HG02840 (cell line): ENCODE measurements around the gene RAP1GDS1.
"Not testable (repeated sequence)": the region's sequence is repeated elsewhere in the genome, so short reads cannot be mapped to it uniquely, and the experiment has no call there.

ENCODE experiments used
- ATAC-seq: cut with Tn5 transposase; IDR thresholded peaks from one replicate; pipeline ENCODE4 v1.9.1; 2021; ENCODE audit warnings: mild to moderate bottlenecking, moderate library complexity, moderate number of reproducible peaks; ENCODE audit not compliant: unreplicated experiment, low FRiP score

The RAP1GDS1 gene

DNA sequence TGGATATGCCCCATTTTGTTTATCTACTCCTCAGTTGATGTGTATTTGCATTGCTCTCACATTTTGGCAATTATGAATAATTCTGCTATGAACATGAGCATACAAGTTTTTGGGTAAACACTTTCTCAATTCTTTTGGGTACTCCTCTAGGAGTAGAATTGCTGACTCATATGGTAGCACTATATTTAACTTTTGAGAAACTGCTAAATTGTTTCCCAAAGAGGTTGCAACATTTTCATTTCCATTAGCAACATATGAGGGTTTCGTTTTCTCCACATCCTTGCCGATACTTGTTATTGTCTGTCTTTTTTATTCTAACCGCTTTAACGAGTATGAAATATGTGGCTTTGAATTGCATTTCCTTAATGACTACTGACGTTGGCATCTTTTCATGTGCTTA lies 211.9 kb downstream of the RAP1GDS1 start:
- ATAC-seq, result no peak

DNA sequence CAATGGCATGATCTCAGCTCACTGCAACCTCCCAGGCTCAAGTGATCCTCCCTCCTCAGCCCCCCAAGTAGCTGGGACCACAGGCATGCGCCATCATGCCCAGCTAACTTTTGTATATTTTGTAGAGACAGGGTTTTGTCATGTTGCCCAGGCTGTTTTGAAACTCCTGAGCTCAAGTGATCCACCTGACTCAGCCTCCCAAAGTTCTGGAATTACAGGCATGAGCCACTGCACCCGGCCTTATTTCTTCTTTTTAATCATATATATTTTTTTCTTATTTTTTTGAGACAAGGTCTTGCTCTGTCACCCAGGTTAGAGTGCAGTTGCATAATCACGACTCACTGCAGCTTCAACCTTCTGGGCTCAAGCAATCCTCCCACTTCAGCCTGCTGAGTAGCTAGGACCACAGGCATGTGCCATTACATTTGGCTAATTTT lies 213.2 kb downstream of the RAP1GDS1 start:
- no peak for ATAC-seq

DNA sequence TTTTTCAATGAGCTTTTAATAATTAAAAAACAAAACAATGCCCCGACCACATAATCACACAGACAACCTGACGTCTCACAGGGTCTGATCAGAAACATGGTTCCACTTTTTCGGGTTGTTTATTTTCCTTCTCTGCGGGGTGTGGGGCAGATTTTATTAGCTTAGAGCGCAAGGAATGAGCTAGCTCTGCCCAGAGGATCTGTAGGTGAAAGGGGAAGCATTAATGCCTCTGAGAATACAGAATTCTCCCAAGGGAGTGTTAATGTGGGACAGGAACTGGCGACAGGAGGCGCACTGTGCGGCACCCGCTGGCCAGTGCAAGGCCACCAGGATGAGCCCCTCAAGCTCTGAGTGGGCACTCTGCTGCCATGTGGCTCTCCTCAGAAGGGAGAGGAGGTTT lies 215.7 kb downstream of the RAP1GDS1 start:
- ATAC-seq, result no peak

DNA sequence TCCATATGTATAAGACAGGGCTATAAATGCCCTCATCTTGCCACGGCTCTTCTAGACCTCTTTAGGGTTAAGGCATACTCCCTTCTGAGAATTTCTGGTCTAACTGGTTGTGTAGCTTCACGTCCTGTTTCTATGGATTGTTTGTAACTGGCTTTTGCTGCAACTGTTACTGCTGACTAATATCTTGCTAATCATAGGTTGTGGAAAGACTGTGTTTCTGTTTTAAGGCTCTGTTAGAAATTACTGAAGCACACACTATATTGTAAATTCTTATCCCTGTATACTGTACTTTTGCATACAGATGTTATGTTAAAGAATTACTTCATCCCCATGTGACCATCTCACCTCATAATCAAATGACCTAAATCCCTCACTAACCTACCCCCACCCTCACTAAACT lies 218.4 kb downstream of the RAP1GDS1 start:
- not testable (repeated sequence) for ATAC-seq

DNA sequence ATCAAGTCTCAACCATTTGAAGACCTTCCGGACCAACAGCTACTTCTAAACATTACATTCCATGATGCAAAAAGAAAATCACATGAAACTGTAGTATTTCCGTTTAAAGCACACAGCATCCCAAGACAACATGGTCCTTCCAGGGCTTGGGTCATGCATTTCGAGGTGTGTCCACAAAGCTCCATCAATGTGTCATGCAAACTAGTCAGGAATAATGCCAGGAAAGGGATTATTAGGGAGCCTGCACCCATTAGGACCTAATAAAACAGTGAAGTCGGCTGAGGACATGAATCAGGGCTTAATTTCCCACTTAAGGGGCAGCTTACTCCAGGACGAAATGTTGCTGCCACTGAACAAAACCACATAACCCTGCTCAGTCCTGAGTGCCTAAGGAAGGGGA lies 219.4 kb downstream of the RAP1GDS1 start:
- no peak for ATAC-seq

DNA sequence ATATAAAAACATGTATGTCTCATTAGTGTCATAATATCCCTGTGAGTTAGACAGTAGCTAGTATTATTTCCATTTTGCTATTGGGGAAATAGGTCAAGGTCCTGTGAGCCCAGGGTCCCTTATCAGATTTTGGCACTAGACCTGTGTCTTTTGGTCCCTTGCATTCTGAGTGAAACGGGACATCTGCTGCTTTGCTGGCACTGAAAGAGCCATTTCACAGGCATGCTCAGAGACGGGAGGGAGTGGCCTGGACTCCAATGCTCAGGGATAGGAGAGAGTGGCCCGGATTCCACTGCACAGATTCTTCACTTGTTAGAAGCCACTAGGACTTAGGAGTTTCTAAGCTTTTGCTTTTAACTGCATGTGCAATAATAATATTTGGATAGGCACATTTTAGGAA lies 220.0 kb downstream of the RAP1GDS1 start:
- no peak for ATAC-seq

DNA sequence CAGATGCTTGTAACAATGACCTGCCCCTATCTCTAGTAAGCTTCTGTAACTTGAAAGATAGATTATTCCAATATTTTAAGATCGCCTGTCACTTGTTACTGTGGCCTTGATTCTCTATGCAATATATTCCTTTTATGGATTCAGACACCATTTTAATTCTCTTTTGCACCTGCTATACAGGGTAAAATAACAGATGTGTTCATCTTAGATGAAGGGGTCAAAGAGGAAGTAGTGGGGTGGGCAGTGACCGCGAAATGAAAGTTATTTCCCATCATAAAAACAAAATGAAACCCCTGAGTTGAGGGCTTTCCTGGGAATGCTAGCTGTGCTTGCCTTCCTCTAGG lies 221.3 kb downstream of the RAP1GDS1 start:
- peak; percentile 18 for ATAC-seq

DNA sequence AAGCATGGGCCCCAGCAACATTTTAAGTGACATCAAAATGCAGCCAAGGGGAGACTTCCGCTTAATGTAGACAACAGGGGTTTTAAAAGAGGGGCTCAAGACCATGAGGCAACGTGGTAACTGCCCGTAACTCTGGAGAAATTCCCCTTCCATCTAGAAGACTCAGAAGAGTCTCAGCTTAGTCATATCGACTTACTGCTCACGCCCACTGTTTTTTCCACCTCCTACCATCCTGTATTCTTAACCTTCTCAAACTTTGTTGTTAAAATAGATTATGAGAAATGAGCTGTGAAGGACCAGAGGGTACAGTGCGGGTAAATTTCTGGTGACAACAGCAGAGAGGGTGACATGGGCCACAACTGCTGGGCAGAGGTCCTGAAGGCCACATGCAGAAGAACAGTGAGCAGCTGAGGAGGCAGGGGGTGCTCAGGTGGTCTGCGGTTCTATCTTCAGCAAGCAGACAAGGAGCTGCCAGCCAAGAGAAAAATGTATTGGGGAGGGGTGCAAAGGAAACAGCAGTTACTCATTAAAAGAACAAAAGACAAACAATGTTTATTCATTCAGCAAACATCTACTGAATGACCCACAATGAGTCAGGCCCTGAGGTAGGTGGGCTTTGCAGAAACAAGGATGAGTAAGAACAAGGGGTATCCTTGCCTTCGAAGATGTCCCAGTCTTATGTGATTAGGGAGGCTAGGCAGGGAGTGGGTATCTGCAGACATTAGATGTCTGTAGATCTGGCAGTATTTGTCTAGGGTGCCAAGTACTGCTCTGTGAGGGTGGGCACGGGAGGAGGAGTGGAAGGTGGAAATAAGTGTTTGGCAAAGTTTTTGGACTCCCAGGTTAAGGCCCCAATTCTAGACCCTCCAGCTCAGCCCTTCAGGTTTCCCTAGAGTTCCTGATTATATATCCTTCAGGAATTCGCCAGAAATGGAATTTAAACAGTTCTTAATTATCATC lies 221.9 kb downstream of the RAP1GDS1 start:
- peak; percentile 91 for ATAC-seq

DNA sequence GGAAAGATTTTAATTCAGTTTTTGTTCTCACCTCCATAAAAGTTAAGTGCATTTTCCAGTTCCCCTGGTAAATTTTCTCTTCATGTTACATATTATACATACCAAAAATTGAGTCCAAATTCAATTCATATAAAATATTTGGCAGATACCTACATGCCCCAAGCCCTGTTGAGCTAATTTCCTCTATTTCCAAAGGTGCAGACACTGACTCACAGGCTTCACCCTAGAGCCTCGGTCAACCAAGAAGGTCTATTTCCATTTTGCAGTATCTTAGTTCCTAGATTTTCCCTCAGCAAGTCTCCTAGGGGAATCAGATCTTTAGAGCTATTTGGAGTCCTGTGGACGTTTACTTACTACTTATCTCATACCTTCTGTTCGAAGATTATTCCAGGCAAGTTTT lies 222.8 kb downstream of the RAP1GDS1 start:
- no peak for ATAC-seq

DNA sequence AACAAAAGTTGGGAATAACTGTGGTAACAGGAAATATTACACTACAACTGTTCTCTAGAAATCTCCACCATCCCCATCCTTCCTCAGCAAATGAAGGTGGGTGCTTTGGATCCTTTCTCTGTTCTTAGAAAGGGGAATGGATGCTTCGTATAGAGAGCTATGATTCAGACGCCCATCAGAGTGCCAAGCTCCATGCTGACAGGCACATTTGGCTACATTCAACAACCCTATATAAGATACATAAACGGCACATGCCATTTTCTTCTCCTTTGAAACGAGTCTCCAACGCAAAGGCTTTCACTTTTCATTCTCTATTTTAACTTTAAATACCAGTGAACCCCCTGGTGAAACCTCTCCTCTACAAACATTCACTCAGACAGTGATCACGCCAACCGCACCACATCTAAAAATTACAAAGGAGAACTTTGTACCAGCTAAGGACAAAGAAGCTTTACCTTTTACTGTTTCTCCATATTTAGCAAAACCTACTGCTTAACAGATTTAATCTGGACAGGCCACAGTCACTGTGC lies 224.7 kb downstream of the RAP1GDS1 start:
- ATAC-seq, result no peak

DNA sequence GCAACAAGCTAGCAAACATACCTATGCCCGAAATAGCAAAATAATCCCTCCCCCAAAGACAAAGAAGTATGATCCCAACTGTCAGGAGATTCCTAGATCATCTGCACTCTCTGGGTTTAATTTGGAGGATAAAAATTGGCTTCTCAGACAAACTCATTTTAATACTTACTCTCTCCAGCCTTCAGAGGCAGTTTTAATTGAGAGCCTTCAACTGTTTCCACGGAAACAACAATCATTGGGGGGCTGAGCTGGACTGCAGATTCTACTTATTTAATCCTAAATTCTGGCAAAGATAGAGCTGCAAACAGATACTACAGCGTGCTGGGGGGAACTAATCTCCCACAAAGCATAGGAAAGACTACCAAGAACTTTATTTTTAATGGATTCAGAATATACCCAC lies 229.1 kb downstream of the RAP1GDS1 start:
- no peak for ATAC-seq

DNA sequence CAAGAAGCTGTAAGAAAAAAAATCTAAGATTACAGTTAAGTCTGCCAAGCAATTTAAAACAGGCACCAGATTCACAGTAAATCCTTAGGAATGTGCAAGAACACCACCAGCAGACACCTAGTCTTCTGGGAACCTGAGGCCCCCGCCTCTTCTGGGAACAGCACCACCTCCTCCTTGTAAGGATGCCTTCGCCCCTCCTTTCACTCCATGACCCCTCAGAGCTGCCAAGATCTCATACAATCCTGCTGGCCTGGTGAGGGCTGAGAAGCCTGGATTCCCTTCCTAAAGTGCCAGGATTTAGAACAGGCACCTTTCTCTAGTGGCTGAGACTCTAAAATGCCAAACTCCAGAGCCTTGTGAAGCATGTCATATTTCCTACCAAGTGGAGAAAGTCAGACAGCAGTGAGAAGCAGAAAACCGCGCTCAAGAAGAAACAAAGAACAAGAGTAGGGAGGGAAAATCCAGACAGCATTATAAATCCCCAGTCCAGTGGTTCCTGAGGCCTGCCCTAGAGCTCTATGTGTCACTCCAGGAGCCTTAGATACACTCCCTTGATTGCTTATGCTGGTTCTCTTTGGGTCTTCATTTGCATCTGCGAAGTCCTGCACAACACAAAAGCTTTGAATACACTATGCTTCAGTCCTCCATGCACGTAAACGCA lies 230.8 kb downstream of the RAP1GDS1 start:
- no peak for ATAC-seq

DNA sequence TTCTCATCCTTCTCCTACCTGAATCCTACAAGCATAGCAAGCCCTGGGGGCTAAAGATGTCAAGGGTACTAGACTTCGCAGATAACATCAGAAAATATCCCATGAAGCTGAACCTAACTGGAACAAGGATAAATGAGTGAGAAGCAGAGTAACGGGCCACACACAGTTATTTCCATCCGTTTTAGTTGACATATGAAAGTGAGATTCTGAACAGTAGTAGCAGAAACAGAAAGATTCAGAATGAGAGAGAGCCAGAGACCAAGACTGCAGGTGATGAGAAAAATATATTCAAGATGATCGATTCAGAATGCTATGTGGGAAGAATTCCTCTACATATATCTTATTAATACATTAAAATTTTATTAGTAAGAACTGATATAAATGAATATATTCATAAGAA lies 232.1 kb downstream of the RAP1GDS1 start:
- ATAC-seq, result peak; percentile 76
